Measurements from ENCODE around the gene CDC42BPB. TPM values are rescaled to one million over a fixed set of nuclear protein-coding genes. Genes with fewer than 3 reads are reported as not detected.

CDC42BPB gene
- polyA plus RNA-seq, 1 donor (not counting 4 experiments of a cell fraction or from before 2014, with no cell fraction given), result 41.3 TPM

DNA sequence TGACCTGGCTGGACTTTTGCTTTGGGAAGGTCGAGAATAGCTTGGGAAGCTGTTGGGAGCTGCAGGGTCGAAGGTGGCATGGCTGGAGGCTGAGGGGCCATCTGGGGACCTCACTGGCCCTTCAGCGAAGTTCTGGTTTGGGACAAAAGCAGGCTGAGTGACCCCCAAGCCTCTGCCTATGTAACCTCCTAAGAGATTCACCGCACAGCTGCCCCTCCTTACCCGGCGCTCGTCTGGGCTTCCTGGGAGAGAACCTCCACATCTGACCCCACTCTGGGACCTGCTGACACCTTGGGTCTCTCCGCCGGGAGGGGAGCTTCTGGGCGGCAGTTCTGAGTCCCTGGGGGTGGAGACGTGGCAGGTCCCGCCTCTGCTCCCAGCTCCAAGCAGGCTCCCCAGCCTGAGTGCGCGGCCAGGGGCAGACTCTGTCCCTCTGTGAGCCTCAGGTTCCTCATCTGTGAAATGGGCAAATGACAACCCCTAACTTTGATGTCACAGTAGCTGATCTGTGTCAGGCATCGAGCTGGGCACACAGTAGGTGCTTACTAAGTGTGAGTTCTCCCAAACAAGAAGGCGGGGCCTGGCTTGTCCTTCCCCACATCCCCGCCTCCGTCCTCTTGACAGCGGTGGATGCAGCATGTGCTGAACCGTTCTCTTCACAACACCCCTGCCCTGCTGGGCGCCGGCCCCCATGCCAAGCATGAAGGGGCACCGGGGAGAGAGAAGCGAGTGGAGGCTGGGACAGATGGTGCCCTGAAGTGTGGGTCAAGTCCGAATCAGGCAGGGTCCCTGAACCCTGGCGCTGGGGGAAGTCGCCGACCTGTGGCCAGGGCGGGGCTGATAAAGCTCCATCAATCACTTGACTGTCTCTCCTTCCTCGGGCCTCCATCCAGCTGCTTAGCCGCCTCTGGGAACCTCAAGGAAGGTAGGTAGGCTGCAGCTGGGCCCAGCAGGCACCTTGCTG is 40.9 kb upstream of the CDC42BPB start:
- no peaks in the 10 kb centered on the region for H3K9me3 ChIP-seq (ENCODE audit: control insufficient read depth, low read depth, low read length)
- no peak overlapping the region for H2AFZ ChIP-seq (ENCODE audit: control insufficient read depth, low read length)
- H3K27me3 ChIP-seq (ENCODE audit: control insufficient read depth, extremely low read depth, insufficient read depth, low read length), result peaks cover 40% of the 10 kb centered on the region
- H3K9me1 ChIP-seq (ENCODE audit: control insufficient read depth, extremely low read depth, insufficient read depth, low read length), result no peaks in the 10 kb centered on the region
- no peak overlapping the region for H3K4me3 ChIP-seq (ENCODE audit: control insufficient read depth in 2 of 3, extremely low read depth in 1 of 3, insufficient read depth in 2 of 3, low read depth in 1 of 3, low read length in 3 of 3)
- no peaks in the 10 kb centered on the region for H4K20me1 ChIP-seq (ENCODE audit: control insufficient read depth, extremely low read depth, insufficient read depth, low read length)
- DNase-seq (ENCODE audit: low read depth, low spot score) (no peak), FAIRE-seq (no peak)
- no peaks in the 10 kb centered on the region for H3K79me2 ChIP-seq (ENCODE audit: control insufficient read depth, insufficient read depth, low read length)
- no peak overlapping the region for H3K27ac ChIP-seq (ENCODE audit: control insufficient read depth, insufficient read depth, low read length)
- H3K4me1 ChIP-seq (ENCODE audit: control insufficient read depth, extremely low read depth, insufficient read depth, low read length), result no peaks in the 10 kb centered on the region
- dilution Hi-C loops (cut with MboI; ENCODE audit: extremely low pct_ligation_motif_present, low sequenced_read_pairs), result no loop called here
- H3K4me2 ChIP-seq (ENCODE audit: control insufficient read depth, extremely low read depth, insufficient read depth, low read depth, low read length), result no peak overlapping the region
- H3K9ac ChIP-seq (ENCODE audit: control insufficient read depth, extremely low read depth, insufficient read depth, low read length), result no peak overlapping the region
- H3K36me3 ChIP-seq (ENCODE audit: control insufficient read depth in 2 of 2, extremely low read depth in 1 of 2, insufficient read depth in 2 of 2, low read length in 2 of 2), result no peaks in the 10 kb centered on the region
- no peak for TF ChIP-seq EZH2 (IDR thresholded peaks at IDR 0.05; ENCODE audit: low read length)
- TF ChIP-seq, protein P1, sequence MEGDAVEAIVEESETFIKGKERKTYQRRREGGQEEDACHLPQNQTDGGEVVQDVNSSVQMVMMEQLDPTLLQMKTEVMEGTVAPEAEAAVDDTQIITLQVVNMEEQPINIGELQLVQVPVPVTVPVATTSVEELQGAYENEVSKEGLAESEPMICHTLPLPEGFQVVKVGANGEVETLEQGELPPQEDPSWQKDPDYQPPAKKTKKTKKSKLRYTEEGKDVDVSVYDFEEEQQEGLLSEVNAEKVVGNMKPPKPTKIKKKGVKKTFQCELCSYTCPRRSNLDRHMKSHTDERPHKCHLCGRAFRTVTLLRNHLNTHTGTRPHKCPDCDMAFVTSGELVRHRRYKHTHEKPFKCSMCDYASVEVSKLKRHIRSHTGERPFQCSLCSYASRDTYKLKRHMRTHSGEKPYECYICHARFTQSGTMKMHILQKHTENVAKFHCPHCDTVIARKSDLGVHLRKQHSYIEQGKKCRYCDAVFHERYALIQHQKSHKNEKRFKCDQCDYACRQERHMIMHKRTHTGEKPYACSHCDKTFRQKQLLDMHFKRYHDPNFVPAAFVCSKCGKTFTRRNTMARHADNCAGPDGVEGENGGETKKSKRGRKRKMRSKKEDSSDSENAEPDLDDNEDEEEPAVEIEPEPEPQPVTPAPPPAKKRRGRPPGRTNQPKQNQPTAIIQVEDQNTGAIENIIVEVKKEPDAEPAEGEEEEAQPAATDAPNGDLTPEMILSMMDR (optimal IDR thresholded peaks at IDR 0.05 in 1 of 3, IDR thresholded peaks at IDR 0.05 in 1 of 3, conservative IDR thresholded peaks at IDR 0.05 in 1 of 3; ENCODE audit: extremely low read depth in 1 of 3, insufficient read depth in 2 of 3, low read length in 3 of 3), result no peak

GRCh38 chr14:103097244-103097993 is 40.1 kb upstream of the CDC42BPB start:
- FAIRE-seq, result no peak
- H3K27me3 ChIP-seq (ENCODE audit: control insufficient read depth, extremely low read depth, insufficient read depth, low read length), result peaks cover 31% of the 10 kb centered on the region

More at GRCh38 chr14:103097244-103097993, 40.1 kb upstream of the CDC42BPB start:
- Histone ChIP-seq H3K9me1 (ENCODE audit: control insufficient read depth, extremely low read depth, insufficient read depth, low read length) (no peaks in the 10 kb centered on the region), H2AFZ (ENCODE audit: control insufficient read depth, low read length) (no peak overlapping the region), H3K9ac (ENCODE audit: control insufficient read depth, extremely low read depth, insufficient read depth, low read length) (no peak overlapping the region), H3K4me1 (ENCODE audit: control insufficient read depth, extremely low read depth, insufficient read depth, low read length) (no peaks in the 10 kb centered on the region), H3K4me2 (ENCODE audit: control insufficient read depth, extremely low read depth, insufficient read depth, low read depth, low read length) (no peak overlapping the region), H3K4me3 (ENCODE audit: control insufficient read depth in 2 of 3, extremely low read depth in 1 of 3, insufficient read depth in 2 of 3, low read depth in 1 of 3, low read length in 3 of 3) (no peak overlapping the region), H3K9me3 (ENCODE audit: control insufficient read depth, low read depth, low read length) (no peaks in the 10 kb centered on the region), H3K27ac (ENCODE audit: control insufficient read depth, insufficient read depth, low read length) (no peak overlapping the region), H3K36me3 (ENCODE audit: control insufficient read depth in 2 of 2, extremely low read depth in 1 of 2, insufficient read depth in 2 of 2, low read length in 2 of 2) (no peaks in the 10 kb centered on the region), H3K79me2 (ENCODE audit: control insufficient read depth, insufficient read depth, low read length) (no peaks in the 10 kb centered on the region), H4K20me1 (ENCODE audit: control insufficient read depth, extremely low read depth, insufficient read depth, low read length) (no peaks in the 10 kb centered on the region)
- TF ChIP-seq EZH2 (IDR thresholded peaks at IDR 0.05; ENCODE audit: low read length), result no peak
- TF ChIP-seq, protein P1 (optimal IDR thresholded peaks at IDR 0.05 in 1 of 3, IDR thresholded peaks at IDR 0.05 in 1 of 3, conservative IDR thresholded peaks at IDR 0.05 in 1 of 3; ENCODE audit: extremely low read depth in 1 of 3, insufficient read depth in 2 of 3, low read length in 3 of 3), result no peak
- dilution Hi-C loops (cut with MboI; ENCODE audit: extremely low pct_ligation_motif_present, low sequenced_read_pairs), result no loop called here
- DNase-seq (ENCODE audit: low read depth, low spot score), result no peak
